SW 1271 (cell line): ENCODE results near the gene SLC10A3.
A peak's percentile ranks its signal among the peaks of the same experiment; 100 is the strongest.
"Not testable (repeated sequence)": the region's sequence is repeated elsewhere in the genome, so short reads cannot be mapped to it uniquely, and the experiment has no call there.

Experiments used
- DNase-seq, 2 experiments: peaks; one replicate each; lab custom pipeline; 2025; lab: John Stamatoyannopoulos, UW

The SLC10A3 gene

DNA sequence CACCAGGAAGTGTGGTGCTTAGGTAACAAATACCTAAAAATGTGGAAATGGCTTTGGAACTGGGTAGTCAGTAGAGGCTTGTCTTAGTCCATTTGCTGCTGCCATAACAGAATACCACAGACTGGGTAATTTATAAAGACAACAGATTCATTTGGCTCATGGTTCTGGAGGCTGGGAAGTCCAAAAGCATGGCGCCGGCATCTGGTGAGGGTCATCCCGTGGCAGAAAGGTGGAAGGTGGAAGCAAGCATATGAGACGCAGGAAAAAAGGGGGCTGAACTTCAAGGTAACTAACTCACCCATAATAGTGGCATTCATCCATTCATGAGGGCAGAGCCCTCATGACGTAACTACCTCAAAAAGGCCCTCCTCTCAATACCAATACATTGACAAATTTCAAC is 19.0 kb upstream of the SLC10A3 start:
- DNase-seq, result no peak

DNA sequence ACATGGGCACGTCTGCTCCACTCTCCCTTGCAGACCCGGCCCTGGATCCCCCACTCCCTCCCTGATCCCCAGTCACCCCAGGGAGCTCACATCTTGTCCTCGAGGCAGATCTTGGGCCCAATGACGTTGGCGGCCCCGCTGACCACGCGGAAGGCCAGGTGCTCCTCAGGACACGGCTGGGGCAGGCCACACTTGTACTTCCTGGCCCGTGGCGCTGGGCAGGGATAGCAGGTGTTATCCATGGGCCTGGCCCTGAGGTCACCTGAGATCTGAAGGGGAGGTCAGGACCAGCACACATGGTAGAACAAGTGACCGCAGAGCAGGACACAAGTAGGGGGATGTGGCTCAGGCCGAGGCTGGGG is 17.9 kb upstream of the SLC10A3 start:
- DNase-seq, result no peak

DNA sequence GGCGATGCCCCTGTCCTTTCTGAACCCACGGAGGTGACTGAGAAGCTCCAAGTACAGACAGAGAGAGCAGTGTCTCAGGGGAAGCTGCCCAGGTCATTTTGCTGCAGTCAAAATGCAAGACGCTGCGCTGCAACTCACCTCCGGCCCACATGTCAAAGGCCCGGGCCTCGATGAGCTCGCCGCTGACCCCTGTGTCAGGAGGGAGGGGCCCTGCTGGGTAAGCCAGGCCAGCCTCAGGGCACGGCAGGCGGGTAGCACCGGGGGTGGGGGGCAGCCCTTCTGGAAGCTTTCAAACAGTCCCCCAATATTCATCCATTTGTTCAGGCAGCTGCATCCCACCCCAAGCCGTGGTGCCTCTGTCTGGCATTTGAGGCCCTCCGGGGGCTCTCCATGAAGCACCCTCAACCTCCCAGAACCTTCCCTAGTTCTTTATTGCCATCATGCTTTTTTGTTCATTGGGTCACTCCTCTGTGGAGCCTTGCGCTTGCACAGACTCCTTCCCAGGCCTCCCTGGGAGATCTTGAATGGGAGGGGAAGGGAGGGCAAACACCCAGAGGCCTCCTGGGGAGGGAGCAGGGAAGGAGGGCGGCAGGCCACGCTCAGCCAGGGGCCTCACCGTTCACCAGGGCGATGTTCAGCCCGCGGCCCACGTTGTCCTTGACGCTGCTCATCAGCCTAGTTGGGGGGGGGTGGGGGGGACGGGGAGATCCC is 17.4 kb upstream of the SLC10A3 start:
- no peak for DNase-seq

DNA sequence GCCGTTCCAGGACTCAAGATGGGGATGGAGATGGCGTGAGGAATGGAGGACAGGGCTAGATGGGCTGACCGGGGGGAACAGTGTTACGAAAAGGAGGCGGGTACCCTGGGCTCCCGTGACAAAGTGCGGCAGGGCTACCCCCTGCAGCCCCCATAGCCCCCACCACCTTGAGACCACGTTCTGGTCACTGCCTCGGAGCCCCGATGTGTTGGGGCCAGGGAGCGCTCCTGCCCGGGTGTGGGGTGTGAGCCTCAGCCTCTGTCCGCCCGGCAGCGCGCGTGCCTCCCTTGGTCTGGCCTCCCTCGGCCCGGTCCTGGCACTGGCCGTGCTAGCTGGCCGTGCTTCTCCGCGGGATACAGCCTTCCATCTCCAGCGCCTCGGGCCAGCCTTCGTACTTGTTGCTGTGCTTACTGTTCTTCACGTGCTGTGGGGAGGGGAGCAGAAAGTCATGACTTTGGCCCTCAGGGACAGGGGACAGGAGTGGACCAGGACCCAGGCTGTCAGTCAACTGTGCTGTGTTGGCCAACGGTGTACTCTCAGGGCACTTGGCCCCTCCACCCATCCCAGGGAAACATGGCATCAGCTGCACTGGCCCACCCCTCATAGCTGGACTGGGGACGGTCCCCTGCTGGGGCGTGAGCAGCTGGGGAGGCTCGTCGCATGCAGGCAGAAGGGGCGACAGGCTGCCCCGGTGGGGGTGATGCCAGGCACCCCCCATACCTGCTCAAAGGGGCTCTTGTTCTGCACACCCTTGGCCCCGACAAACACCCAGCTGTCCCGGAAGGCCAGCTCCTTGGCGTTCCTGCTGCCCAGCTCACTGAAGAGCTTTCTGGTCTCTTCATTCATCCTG is 16.3 kb upstream of the SLC10A3 start:
- DNase-seq, result no peak

DNA sequence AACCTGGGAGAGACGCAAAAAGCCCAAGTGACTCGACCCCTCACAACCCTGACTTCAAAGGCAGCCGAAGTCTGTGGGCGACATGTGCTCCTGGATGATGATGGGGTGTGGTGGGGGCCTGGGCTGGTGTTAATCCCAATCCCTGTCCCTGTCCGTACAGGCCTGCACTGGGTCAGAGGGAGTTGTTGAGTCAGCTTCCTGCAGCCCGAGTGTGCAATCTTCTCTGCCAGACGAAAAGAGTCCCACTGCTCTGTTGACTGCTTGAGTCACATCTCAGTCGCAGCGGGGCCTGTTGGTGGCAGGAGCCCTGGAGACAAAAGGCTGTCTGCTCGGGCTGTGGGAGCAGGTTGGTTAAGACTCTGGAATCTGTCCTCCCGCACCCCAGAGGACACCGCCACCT is 15.3 kb upstream of the SLC10A3 start:
- DNase-seq, result no peak

DNA sequence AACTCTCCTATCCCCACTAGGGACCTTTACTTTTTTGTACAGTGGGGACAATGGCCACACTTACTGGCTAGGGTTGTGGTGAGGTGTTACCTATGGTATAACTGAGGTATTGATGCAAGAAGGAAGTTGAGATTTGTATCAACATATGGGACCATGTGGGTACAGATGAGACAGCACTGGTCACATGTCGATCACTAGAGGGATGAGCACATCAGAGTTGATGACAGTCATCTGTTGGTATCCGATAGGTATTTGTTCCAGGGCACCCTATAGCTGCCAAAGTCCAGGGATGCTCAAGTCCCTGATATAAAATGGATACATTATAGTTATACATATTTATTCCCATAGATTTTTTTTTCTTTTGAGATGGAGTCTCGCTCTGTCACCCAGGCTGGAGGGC is 12.6 kb upstream of the SLC10A3 start:
- DNase-seq, result no peak

DNA sequence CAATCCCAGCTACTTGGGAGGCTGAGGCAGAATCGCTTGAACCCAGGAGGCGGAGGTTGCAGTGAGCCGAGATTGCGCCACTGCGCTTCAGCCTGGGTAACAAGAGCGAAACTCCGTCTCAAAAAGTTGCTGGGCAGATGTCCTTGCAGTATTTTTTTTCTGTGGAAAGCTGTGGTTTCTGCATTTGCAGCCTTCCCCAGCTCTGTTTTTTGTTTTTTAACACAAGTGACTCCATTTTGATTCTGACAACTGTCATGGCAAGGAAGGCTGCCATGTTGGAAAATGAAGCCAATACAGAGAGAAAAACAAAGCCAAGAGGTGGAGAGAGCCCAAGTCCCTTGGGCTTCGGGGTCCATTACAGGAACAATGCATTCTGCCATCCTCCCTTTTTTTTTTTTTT is 11.7 kb upstream of the SLC10A3 start:
- no peak for DNase-seq

DNA sequence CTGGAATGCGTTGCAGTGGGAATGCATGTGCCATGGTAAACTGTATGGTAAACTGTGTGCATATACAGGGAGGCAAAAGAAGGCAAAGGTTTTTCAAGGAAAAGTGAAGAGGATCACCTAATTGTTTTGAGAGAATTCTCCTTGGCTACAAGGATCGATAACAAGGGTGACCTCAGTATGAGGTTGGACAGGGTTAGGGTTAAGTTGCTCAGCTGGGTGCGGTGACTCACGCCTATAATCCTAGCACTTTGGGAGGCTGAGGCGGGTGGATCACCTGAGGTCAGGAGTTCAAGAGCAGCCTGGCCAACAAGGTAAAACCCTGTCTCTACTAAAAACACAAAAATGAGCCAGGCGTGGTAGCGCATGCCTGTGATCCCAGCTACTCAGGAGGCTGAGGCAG is 11.0 kb upstream of the SLC10A3 start:
- DNase-seq, result not testable (repeated sequence)

DNA sequence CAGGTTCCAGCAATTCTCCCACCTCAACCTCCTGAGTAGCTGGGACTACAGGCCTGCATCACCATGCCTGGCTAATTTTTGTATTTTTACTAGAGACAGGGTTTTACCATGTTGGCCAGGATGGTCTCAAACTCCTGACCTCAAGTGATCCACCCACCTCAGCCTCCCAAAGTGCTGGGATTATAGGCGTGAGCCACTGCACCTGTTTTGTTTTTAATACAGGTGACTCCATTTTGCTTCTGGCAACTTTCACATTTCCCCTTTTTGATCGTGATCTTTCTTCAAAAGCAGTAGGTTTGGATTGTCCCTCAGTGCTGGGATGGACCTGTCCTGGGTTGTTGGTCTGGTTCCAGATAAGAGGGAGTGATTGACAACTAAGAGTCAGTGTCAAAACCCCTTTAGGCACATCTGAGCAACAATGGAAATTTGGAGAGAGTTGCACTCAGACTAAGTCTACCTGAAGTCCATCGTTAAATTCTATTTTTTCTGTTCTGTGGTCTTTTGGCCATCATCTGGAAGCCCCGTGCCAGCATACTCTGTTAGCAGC is 6.2 kb upstream of the SLC10A3 start:
- not testable (repeated sequence) for DNase-seq

DNA sequence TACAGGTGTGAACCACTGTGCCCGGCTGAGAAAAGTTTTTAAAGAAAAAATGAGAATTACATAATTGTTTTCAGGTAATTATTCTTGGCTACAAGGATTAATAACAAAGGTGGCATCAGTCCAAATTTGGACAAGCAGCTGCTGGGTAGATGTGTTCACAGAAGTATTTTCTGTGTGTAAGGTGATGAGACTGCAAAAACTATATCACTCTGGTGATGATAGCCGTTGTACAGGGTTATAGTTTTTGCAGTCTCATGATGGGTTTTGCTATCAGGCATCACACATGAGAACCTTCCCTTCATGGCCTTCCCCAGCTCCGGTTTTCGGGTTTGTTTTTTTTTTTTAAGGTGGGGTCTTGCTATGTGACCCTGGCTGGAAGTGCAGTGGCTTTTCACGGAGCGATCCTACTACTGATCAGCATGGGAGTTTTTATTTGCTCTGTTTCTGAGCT is 5.1 kb upstream of the SLC10A3 start:
- DNase-seq, result no peak

DNA sequence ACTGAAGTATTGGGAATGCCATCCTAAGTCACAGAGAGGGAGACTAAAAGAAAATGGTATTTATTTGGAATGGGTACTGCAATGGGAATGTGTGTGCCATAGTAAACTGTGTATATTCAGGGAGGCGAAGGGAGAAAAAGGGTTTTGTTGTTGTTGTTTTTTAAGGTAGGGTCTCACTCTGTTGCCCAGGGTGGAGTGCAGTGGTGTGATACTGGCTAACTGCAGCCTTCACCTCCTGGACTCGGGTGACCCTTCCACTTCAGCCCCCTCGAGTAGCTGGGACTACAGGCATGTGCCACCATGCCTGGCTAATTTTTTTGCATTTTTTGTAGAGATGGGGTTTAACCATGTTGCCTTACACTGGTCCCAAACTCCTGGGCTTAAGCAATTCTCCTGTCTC is 4.3 kb upstream of the SLC10A3 start:
- no peak for DNase-seq

DNA sequence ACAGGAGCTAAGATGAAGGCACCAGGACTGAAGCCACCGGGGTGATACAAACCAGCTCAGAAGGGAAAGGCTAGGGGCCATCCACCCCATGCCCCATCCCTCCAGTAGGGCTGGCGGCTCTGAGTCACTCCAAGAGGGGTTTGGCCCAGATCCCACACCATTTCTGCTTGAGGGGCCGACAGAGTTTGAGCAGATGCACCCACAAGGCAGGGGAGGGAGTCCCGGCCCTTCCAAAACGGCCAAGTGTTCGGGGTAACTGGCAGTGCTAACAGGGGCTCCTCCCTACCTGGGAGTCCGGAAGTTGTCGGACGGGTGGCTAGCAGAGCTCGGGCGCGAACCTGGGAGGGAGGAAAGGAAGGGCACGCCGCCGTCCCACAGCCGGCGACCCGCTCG is 412 bp downstream of the SLC10A3 start:
- DNase-seq, result peak in 1 of 2 experiments; percentile 15

DNA sequence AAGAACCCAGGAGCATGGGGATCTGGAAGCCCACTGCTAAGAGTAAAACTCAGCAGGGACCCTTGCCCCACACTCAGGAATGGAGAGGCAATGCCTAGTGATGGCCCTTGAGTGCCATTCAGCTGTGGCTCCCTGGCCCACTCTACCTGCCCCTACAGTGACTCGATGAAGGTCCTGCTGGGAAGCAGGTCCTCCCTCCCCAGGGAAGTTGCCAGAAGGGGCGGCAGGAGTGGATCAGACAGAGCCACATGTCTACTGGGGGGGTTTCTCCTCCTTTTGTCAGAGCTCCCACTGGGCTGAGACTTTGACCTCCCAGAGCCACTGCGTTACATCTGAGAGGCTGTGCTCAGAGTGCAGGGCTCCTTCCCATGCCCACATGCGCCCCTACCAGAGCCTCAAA is 1.2 kb downstream of the SLC10A3 start:
- no peak for DNase-seq

DNA sequence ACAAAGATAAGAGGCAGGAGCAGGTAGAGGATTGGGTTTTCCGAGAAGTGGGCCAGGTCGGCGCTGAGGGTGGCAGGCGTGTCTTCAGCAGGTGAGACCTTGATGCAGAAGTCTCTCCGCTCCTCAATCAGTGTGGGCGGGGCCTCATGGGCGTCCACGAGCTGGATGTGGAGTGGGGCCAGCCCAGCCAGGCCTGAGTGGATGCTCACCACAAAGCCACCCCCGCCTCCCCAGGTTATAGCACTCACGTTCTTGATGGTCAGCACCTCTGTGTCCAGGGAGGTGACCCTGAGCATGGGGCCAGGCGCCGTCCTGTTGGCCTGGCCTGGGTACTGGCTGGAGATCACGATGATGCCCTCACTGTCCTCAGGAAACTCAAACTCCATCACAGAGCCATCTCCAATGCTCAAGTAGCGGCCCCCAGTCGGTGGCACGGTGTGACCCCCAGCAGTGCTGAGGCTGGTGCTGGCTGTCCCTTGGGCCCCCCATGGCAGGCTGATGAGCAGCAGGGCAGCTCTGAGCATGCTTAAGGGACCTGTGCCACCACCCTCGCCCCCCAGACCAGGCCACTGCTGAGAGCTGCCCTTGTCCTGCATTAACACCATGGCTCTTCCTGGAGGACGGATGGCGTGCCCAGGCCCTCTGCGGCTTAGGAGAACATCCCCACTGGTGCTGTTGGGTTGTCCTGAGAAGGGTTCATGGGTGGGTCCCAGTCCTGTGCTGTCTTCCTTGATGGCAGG is 1.9 kb downstream of the SLC10A3 start:
- DNase-seq, result no peak

DNA sequence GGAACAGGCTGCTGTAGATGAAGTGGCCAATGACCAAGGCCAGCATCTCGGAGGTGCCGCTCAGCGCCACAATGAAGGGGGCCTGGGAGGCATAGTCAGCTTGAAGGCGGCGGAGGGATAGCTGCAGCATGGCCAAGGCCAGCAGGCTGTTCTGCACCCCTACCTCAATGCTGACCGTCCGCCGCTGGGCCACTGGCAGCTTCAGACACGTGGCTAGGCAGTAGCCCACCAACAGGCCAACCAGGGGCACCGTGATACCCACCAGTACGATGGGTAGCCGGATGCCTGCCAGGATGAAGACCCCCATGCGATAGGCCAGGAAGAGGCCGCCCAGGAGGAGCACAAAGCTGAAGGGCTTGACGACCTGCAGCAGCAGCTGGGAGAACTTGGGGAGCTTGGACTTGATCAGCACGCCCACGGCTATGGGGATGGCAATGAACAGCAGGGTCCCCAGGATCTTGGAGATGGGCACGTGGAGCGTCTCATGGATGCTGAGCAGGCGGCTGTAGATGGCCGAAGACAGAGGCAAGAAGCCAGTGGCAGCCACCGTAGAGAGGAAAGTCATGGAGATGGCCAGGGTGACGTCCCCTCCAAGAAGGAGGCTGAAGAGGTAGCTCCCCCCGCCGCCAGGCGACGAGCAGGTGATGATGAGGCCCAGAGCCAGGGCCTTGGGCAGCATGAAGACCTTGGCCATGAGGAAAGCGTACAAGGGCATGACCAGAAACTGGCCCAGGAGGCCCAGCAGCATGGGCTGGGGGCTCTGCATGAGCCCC is 2.7 kb downstream of the SLC10A3 start:
- no peak for DNase-seq

DNA sequence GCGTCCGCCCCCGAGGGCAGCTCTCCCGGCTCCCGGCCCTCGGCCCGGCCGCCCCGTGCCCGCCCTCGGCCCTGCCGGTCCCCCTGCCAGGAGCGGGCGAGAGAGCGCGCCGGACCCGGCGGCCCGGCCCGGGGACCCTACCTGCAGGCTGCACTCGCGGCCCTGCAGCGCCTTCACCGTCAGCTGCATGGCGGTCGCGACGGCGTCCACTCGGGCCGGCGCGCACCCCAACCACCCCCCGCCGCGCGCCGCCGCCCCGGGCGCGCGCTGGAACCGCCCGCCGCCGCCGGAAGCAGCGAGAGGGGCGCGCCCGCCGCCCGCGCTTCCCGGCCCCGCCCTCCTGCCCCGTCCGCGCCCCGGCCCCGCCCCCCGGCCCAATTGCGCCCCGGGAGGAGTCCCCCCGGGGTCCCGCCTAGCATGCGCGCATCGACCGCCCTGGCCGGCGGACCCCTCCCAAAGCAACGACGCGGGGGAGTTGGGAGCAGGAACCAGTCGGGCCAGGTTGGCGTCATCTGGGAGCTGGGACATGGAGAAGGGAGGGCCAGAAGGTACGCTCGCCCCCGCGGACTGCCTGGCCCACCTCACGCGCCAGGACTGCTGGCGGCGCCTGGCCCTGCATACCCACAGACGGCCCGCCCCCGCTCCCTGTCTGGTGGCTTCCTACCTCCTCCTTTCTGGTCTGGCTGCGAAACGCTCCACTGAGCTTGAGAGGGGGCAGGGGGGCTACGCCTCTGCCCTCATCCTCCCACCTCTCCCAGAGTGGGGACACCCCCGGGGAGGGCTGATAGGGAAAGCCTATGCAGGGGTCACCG is 3.8 kb downstream of the SLC10A3 start, which contains the start of gene UBL4A:
Gene UBL4A, minus strand, starts transcription at position 220 of the 812 bp plus-strand sequence. Its CDS starts 31 bp downstream, at position 189.
- peak in 1 of 2 experiments; percentile 57 for DNase-seq

DNA sequence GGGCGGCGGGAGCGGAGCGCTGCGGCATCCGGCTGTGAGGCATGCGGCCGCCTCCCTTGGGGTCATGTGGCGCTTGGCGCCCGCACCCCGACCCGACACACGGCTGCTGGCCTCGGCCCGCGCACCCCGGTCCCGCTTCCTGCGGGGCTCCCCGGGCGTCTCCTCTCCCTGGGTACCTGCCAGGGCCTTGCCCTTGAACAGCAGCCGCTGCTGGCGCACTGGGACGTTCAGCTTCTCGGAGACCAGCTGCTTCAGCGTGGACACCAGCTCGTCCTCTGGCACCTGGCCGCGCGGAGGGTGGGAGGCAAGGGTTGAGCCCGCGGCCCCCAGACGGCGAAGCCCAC is 4.4 kb downstream of the SLC10A3 start:
- DNase-seq, result no peak

DNA sequence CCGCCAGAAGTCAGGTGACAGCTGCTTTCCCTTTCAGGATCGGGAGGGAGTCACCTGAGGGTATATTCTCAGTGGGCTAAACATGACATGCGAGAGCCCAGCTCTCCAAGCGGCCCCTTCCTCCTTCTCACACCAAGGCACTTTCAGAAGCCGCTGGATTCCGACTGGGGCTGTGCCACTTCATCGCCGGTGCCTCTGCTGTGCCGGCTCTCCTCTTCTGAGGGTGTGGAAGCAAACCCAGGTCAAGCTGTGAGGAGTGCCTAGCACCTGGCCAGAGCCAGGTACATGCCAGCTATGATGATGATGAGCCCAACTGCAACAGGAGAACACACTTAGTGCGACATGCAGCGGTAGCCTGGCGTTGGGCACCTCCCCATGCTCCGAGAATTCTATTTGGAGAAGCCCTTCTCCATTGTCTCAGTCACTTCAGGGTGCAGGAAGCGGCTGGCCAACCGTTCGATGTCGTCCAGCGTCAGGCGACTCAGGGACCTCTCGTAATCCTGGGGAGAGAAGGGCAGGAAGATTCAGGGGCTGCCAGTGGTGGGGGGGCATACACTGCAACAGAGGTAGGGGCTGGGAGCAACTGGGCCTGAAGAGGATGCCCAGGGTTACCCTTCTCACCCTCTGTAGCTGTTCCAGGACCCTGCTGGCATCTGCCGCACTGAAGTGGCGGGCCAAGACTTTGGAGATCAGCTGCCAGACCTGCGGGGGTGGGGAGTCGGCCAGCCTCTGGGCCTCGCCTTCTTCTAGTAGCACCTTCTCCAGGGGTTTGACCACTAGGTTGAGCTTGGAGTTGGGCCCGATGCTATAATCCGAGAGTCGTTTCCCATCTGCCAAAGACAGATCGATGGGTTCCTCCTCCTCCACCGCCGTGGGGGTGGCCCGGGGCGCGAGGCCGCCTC is 5.0 kb downstream of the SLC10A3 start:
- DNase-seq, result no peak

DNA sequence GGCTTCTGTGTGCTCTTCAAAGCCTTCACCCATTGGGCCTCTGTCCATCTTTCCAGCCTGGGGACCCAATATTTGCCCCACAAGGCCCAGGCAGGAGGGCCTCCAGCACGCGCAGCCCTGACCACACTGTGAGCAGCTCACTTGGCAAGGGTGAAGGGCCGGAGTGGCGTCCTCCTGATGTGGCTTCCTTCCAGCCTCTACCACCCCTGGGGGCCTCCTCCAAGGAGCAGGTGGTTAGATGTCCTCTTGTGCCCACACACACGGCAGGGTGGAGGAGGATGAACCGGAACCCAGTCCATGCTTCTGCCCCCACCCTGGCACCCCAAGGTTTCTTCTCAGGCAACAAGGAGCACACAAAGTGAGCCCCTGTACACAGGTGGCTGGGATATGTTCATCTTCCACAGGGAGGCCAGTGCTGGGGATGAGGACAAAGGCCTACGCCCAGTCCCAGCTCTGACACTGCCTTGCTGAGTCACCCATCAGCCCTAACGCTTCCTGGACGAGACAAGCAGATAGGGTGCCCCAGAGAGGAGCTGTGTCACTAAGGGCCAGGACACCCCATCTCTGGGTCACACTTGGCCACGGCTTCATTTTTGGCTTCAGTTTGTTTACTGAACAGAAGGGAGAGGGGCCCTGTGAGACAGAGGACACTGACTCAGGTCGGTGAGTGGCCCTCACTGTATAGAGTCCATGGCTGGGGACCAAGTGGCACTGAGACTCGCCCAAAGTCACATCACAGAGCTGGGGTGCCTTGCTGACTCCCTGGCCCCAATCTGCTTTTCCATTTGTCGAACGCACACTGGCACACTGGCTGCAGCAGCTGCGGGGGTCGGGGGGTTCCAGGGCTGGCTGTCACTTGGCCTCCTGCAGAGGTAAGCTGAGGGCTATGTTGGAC is 5.9 kb downstream of the SLC10A3 start:
- no peak for DNase-seq
